ENCODE results near the gene ZNF385A. TPM values are rescaled to one million over a fixed set of nuclear protein-coding genes. Genes with fewer than 3 reads are reported as not detected.

ZNF385A gene
- total and polyA plus RNA-seq, 2 of the 8 experiments (the other 6 are each of a cell fraction or from before 2014, with no cell fraction given): 5.2 to 14.3 TPM

DNA sequence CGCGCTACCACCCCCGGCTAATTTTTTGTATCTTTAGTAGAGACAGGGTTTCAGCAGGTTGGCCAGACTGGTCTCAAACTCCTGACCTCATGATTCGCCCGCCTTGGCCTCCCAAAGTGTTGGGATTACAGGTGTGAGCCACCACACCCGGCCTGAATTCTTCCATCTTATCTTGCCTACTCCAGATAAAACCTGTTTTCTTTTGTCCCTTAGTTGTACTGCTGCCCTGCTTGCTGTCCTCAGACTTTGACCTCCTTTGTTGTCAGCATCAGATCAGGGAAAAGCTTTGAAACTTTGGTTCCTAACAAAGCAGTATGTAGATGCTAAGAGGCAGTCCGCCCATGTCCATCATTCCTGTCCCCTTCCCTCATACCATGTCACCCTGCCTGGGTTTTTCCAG, 43.7 kb downstream of the ZNF385A start (continued):
- TF ChIP-seq, protein P1, sequence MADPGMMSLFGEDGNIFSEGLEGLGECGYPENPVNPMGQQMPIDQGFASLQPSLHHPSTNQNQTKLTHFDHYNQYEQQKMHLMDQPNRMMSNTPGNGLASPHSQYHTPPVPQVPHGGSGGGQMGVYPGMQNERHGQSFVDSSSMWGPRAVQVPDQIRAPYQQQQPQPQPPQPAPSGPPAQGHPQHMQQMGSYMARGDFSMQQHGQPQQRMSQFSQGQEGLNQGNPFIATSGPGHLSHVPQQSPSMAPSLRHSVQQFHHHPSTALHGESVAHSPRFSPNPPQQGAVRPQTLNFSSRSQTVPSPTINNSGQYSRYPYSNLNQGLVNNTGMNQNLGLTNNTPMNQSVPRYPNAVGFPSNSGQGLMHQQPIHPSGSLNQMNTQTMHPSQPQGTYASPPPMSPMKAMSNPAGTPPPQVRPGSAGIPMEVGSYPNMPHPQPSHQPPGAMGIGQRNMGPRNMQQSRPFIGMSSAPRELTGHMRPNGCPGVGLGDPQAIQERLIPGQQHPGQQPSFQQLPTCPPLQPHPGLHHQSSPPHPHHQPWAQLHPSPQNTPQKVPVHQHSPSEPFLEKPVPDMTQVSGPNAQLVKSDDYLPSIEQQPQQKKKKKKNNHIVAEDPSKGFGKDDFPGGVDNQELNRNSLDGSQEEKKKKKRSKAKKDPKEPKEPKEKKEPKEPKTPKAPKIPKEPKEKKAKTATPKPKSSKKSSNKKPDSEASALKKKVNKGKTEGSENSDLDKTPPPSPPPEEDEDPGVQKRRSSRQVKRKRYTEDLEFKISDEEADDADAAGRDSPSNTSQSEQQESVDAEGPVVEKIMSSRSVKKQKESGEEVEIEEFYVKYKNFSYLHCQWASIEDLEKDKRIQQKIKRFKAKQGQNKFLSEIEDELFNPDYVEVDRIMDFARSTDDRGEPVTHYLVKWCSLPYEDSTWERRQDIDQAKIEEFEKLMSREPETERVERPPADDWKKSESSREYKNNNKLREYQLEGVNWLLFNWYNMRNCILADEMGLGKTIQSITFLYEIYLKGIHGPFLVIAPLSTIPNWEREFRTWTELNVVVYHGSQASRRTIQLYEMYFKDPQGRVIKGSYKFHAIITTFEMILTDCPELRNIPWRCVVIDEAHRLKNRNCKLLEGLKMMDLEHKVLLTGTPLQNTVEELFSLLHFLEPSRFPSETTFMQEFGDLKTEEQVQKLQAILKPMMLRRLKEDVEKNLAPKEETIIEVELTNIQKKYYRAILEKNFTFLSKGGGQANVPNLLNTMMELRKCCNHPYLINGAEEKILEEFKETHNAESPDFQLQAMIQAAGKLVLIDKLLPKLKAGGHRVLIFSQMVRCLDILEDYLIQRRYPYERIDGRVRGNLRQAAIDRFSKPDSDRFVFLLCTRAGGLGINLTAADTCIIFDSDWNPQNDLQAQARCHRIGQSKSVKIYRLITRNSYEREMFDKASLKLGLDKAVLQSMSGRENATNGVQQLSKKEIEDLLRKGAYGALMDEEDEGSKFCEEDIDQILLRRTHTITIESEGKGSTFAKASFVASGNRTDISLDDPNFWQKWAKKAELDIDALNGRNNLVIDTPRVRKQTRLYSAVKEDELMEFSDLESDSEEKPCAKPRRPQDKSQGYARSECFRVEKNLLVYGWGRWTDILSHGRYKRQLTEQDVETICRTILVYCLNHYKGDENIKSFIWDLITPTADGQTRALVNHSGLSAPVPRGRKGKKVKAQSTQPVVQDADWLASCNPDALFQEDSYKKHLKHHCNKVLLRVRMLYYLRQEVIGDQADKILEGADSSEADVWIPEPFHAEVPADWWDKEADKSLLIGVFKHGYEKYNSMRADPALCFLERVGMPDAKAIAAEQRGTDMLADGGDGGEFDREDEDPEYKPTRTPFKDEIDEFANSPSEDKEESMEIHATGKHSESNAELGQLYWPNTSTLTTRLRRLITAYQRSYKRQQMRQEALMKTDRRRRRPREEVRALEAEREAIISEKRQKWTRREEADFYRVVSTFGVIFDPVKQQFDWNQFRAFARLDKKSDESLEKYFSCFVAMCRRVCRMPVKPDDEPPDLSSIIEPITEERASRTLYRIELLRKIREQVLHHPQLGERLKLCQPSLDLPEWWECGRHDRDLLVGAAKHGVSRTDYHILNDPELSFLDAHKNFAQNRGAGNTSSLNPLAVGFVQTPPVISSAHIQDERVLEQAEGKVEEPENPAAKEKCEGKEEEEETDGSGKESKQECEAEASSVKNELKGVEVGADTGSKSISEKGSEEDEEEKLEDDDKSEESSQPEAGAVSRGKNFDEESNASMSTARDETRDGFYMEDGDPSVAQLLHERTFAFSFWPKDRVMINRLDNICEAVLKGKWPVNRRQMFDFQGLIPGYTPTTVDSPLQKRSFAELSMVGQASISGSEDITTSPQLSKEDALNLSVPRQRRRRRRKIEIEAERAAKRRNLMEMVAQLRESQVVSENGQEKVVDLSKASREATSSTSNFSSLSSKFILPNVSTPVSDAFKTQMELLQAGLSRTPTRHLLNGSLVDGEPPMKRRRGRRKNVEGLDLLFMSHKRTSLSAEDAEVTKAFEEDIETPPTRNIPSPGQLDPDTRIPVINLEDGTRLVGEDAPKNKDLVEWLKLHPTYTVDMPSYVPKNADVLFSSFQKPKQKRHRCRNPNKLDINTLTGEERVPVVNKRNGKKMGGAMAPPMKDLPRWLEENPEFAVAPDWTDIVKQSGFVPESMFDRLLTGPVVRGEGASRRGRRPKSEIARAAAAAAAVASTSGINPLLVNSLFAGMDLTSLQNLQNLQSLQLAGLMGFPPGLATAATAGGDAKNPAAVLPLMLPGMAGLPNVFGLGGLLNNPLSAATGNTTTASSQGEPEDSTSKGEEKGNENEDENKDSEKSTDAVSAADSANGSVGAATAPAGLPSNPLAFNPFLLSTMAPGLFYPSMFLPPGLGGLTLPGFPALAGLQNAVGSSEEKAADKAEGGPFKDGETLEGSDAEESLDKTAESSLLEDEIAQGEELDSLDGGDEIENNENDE (IDR thresholded peaks at IDR 0.05; ENCODE audit: insufficient replicate concordance, low read length): no peak
